ENCODE measurements around the gene RBFOX2.
"Not testable (repeated sequence)": the region's sequence is repeated elsewhere in the genome, so short reads cannot be mapped to it uniquely, and the experiment has no call there.

Gene RBFOX2, protein sequence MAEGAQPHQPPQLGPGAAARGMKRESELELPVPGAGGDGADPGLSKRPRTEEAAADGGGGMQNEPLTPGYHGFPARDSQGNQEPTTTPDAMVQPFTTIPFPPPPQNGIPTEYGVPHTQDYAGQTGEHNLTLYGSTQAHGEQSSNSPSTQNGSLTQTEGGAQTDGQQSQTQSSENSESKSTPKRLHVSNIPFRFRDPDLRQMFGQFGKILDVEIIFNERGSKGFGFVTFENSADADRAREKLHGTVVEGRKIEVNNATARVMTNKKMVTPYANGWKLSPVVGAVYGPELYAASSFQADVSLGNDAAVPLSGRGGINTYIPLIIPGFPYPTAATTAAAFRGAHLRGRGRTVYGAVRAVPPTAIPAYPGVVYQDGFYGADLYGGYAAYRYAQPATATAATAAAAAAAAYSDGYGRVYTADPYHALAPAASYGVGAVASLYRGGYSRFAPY

DNA sequence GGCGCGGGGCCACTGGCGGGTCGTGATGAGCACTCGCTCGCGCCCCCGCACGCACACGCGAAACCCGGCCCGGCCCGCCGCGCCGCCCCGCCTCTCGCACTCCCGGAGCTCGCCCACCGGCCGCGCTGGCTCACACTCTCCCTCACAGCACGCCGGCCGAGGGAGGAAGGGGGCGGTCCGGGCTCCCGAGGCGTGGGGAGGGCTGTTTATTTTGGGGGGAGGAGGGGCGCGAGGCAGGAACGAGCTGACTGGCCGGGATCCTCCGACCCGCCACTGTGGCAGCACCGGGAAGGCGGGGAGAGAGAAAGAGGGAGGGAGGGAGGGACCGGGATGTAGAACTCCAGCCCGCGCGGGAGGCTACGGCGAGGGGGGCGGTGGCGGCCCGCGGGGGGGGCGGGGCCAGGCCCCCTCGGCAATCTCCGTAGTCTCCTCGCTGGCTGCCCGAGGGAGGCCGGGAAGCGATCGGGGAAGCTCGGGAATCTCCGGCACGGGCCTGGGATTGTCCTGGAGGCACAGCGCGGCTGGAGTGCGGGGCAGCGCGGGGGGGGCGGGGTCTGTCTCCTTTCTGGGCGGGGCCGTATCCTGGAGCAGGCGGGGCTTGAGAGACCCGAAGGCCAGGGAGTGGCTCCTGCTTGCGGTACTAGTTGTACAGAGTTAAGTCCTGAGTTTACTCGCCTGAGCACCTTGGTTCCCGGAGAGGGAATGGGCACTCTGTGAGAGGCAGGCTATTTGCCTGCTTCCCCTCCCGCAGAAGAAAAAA is at the start of gene RBFOX2:
RBFOX2 (minus strand) TSS at position 179 of the 760 bp plus-strand sequence. CDS start 399 bp downstream, outside the sequence.
- DNase-seq (ENCODE audit: low spot score), result peak; percentile 99

DNA sequence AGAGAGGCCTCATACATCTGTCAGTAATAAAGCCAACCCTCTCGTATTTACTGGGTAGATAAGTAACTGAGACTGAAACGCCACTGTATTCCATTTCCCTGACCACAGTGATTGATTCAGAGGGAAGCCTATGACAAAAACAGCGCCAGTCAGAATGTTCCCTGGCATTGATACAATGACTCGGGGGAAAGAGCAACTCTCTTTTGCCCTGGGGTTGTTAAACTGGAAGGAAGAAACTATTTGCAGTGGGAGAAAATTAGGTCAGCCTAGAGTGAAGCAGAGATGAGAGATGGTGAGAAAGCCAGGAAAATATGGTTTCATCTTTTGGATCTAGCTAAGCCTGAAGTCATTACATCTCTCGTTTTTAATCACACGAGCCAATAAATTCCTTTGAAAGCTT is 48.6 kb upstream of the RBFOX2 start:
- no peak for DNase-seq (ENCODE audit: low spot score)

DNA sequence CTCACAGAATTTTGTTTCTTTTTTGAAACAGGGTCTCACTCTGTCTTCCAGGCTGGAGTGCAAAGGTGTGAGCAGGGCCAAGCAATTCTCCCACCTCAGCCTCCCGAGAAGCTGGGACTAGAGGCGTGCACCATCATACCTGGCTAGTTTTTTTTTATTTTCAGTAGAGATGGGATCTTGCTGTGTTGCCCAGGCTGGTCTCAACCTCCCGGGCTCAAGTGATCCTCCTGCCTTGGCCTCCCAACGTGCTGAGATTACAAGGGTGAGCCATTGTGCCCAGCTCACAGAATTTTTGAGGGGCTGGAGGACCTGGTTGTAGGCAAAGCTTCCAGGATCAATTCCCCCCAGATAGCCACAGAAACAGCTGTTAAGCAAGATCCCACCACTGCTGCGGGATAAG is 47.1 kb upstream of the RBFOX2 start:
- no peak for DNase-seq (ENCODE audit: low spot score)

DNA sequence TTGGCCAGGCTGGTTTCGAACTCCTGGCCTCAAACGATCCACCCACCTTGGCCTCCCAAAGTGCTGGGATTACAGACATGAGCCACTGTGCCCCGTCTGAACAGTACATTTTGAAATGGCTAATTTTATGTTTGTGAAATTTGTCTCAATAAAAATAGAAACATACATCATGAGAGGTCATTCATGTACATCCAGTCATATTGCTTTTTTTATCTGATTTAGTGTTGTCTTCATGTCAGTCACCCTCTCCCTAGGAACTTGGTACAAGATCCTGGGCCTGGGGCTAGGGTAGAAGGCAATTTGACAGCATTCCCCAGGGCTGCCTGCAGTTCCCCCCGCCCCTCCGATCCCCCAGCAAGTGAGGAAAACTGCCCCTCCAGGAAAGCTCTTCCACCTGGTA is 46.6 kb upstream of the RBFOX2 start:
- no peak for DNase-seq (ENCODE audit: low spot score)

DNA sequence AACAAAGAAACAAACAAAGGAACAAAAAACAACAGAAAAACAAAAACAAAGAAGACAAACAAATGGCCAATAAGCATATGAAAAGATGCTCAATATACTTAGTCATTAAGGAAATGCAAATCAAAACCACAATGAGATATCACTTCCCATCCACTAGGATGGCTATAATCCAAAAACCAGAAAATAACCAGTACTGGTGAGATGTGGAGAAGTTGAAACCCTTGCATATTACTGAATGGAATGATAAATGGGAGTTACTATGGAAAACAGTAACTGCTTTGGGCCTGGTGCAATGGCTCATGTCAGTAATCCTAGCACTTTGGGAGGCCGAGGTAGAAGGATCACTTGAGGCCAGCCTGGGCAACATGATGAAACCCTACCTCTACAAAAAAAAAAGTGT is 44.9 kb upstream of the RBFOX2 start:
- no peak for DNase-seq (ENCODE audit: low spot score)

DNA sequence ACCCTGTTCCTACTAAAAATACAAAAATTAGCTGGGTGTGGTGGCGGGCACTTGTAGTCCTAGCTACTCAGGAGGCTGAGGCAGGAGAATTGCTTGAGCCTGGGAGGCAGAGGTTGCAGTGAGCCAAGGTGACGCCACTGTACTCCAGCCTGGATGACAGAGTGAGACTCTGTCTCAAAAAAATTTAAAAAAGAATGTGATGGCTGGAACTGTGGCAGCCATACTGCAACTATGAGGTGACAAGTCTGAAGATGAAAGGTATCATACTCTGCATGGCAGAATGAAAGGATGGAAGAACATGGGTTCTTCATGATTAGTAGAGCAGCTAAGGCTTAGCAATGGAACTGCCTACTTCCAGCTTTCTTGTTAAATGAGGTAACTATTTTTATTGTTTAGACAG is 42.0 kb upstream of the RBFOX2 start:
- not testable (repeated sequence) for DNase-seq (ENCODE audit: low spot score)

DNA sequence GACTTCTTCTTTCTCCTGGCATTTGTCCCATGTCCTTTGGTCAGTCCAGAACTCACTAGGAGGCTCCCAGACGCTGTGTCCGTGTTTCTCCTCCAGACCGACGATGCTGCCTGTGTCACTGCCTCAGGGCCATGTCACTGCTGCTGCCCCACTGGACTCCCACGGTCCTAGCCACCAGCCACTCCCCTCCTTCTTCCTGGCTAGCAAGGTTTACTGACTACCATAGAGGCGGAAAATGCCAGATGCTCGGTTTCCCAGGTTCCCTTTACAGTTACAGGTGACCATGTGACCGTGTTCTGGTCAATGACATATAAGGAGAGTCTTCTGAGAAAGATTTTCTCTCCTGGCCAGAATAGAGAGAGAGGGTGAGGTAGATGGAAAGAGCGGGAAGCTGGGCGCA is 40.7 kb upstream of the RBFOX2 start:
- no peak for DNase-seq (ENCODE audit: low spot score)

DNA sequence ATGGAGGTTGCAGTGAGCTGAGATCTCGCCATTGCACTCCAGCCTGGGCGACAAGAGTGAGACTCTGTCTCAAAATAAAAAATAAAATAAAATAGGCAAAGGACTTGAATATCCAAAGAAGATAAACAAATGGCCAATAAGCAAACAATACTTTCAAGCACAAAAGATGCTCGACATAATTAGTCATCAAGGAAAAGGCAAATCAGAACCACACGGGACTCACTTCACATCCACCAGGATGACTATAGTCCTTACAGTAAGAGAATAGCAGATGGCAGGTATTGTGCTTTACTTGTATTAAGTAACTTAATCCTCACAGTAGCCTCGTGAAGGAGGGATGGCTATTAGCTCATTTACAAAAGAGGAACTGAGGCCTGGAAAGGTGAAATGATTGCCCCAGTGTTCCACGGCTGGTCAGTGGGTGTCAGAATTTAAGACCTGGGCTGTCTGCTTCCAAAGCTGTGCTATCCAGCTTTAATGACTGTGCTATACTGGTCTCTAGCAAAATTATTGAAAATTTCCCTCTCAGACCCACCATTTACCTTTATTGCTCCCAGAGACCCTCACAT is 40.2 kb upstream of the RBFOX2 start:
- no peak for DNase-seq (ENCODE audit: low spot score)

DNA sequence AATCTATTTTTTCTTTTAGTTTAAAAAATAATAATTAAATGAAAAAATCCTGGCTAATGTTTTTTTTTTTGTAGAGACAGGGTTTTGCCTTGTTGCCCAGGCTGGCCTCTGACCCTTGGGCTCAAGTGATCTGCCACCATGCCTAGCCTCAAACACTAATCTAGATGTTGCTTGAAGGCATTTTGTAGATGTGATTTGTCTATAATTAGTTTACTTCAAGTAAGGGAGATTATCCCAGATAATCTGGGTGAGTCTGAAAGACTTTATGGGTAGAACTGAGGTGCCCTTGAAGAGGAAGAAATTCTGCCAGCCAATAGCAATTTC is 38.6 kb upstream of the RBFOX2 start:
- no peak for DNase-seq (ENCODE audit: low spot score)

DNA sequence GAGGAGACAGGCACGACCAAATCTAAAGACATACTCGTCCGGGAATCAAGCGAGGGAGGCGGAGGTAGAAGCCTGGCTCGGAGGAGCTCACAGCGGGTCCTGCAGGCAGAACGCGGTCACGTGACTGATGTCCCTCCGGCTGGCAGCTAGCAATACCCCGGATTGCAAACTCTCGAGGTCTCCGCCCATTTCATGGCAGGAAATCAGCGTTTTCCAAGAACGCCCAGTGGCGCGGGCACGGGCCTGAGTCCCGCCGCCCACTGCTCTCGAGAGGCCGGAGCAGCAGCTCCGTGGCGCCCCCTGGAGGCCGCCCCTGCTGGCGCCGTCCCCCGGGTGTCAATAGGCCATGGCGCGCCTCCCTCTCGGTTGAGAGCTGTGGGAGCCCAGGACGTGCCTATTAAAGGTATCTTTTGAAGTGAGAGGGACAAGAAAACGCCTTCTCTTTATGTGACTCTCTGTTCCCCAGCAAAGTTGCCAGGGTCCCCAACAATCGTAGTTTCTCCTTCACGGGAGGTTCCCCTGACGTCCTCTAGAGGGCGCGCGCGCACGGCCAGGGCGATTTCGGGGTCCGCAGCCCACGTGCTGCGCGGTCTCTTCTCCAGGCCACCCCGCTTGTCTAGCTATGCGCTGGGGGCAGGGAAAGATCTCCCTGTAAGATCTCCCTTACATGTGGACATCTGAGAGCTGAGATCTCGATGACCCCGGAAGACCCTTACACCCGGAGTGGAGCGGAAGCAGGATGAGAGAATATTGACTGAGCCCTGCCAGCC is 37.3 kb upstream of the RBFOX2 start:
- peak; percentile 95 for DNase-seq (ENCODE audit: low spot score)

DNA sequence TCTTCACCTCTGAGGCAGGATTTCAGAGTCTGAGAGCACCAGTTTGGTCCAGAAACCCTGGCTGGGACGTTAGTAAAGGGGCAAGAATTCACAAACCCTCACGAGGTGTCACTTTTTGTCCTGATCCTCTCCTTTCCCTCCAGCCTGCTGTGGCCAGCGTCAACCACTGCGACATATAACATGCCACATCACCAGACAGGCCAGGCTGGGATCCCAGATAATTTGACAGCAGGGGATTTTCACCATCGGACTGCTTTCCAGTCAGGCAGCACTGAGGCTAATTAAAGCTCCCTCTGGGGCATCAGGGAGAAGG is 36.8 kb upstream of the RBFOX2 start:
- DNase-seq (ENCODE audit: low spot score), result no peak

DNA sequence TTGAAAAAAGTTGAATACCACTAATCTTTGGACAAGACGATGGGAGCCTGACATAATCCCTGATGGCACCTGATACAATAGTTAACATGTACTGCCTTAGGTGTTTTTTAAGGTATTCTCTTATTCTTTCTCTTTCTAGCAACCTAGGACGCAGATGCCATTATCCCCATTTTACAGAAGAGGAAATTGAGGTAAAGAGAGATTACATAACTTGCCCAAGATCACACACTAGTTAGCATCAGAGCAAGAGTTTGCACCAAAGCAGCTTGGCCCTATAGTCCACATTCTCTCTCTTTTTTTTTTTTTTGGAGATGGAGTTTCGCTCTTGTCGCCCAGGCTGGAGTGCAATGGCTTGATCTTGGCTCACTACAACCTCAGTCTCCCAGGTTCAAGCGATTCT is 35.7 kb upstream of the RBFOX2 start:
- no peak for DNase-seq (ENCODE audit: low spot score)

DNA sequence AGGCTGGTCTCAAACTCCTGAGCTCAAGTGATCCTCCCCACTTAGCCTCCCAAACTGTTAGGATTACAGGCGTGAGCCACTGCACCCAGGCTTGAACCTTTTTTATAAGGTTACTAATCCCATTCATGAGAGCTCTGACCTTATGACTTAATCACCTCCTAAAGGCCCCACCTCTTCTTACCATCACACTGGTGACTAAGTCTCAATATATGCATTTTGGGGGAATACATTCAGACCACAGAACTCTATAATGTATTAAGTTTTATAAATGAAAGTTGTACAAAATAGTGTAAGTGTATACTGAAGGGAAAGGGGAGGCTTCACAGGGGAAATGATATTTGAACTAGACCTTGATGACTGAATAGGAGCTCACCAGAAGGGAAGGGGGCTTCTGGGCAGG is 28.4 kb upstream of the RBFOX2 start:
- no peak for DNase-seq (ENCODE audit: low spot score)

DNA sequence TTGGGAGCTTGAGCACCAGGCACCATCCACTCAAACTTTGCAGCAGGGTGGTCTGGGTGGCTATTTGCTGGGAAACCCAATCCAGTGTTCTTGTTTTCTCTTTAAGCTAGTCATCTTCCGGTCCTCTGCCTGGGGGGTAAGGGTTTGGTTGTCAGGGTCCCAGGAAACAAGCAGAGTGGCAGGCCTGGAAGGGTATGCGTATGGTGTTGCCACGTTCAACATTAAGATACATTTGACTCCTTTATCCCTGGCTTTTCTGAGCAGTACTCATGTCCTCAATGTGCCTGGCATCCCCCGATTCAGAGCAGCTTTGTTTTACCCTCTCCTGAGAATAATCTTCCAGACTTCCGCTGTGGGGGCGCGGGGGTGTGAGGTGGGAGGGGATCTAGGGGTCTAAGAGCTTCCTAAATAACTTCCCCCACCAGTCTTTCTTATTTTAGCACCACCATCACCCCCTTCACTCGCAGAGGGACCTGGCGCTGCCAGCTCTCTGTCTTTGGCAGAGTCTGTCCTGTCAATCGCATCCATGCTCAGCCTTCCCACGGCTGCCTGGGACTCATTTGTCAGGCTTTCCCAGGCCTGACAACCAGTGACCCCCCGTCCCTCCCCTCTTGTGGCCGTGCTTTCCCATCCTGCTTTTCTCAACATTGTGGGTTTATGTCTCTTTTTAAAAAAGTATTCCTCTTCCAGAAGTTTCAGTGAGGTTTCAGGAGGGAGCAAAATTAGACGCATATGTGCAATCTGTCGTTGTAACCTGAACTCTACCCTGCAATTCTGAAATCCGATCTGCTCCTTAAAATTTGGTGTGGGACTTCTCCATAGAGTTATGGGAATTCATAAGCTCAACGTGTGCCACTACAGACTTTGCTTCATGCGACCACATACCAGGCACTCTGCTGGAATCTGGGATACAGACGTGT is 27.0 kb upstream of the RBFOX2 start:
- DNase-seq (ENCODE audit: low spot score), result no peak

DNA sequence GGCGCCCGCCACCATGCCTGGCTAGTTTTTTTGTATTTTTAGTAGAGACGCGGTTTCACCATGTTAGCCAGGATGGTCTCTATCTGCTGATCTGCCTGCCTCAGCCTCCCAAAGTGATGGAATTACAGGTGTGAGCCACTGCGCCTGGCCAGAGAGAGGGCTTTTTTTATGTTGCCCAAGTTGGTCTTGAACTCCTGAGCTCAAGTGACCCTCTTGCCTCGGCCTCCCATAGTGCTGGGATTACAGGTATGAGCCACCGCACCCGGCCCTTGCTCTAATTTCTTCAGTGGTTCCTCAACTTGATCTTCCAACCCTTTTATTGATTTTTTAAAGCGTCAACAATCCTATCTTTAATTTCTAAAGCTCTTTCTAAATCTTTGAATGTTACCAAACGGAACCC is 25.8 kb upstream of the RBFOX2 start:
- DNase-seq (ENCODE audit: low spot score), result not testable (repeated sequence)

DNA sequence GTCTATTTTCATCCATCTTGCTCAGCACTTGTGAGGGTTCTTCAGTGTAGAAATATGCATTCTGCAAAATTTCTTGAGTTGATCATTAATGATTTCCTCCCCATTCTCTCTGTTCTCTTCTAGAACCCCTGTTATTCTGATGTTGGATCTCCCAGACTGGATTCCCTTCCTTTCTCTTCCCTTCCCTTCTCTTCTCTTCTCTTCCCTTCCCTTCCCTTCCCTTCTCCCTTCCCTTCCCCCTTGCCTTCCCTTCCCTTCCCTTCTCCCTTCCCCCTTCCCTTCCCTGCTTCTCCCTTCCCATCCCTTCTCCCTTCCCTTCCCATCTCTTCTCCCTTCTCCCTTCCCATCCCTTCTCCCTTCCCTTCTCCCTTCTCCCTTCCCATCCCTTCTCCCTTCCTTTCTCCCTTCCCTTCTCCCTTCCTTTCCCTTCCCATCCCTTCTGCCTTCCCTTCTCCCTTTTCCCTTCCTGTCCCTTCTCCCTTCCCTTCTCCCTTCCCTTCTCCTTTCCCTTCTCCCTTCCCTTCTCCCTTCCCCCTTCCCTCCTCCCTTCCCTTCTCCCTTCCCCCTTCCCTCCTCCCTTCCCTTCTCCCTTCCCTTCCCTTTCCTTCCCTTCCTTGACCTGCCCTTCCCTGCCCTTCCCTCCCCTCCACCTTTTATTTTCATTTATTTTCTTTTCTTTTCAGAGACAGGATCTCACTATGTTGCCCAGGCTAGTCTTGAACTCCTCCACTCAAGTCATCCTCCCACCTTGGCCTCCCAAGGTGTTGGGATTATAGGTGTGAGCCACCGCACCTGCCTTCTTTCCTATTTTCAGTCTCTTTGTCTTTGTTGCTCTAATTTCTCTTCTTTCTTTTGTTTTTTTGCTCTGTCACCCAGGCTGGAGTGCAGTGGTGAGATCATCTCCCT is 24.9 kb upstream of the RBFOX2 start:
- DNase-seq (ENCODE audit: low spot score), result no peak

DNA sequence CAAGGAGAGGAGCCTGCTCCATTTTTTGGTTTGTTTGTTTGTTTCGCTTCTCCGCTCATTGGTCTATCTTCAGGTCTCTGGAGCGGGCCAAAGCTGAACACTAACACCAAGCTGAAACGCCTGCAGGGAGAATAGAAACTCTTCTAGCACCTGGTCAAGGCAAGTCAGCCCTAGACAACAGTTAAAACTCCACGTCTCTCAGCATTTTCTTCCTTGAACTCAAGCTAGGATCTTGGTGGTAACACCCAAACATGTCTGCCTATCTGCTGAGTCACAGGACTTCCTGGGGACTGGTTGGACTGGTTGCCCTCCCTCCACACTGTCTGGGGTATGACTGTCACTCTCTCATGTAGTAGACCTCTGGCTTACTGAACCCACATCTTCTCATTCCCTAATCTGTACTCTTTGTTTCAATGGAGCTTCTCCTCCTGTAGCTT is 23.9 kb upstream of the RBFOX2 start:
- no peak for DNase-seq (ENCODE audit: low spot score)

DNA sequence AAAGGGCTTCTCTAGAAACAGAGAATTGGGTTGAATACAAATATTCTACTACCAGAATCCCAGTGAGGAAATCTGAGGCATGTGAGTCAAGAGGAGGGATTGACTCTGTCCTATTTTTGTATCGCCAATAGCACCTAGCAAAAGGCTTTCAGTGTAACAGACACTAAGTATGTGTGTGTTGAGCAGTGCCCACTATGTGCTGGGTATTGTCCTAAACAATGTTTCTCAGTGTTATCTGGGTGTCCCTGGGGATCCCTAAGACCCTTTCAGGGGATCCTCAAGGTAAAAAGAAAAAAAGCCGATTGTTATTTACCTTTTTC is 21.0 kb upstream of the RBFOX2 start:
- no peak for DNase-seq (ENCODE audit: low spot score)

DNA sequence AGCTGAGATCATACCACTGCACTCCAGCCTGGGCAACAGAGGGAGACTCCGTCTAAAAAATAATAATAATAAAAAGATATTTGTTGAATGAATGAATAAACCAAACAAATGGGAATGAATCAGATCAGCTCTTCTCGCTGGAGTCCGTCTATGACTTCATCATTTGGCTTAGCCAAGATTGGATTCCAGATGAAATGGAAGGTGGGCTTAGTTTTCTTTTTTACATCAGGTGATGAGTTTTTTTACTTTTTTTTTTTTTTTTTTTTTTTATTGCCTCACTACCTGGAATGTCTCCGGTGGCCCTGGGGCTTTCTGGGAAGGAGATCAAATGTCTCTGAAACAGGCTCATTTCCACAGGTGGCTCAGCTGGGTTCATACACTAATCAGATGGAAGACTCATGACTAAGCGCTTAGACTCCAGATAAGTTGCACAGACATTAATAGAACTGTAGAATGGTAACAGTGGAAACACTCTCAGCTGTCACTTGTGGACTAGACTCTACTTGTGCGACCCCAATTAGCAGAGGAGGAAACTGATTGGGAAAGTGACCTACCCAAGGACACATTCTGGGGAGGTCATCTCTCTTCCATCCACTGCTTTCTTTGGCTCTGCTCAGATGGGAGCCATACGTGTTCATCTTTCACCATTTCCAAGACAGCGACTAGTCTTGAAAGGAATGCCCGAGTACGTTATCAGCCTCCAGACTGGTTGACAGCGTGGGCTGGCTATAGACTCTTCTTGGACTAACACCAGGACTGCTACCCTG is 20.5 kb upstream of the RBFOX2 start:
- DNase-seq (ENCODE audit: low spot score), result no peak

DNA sequence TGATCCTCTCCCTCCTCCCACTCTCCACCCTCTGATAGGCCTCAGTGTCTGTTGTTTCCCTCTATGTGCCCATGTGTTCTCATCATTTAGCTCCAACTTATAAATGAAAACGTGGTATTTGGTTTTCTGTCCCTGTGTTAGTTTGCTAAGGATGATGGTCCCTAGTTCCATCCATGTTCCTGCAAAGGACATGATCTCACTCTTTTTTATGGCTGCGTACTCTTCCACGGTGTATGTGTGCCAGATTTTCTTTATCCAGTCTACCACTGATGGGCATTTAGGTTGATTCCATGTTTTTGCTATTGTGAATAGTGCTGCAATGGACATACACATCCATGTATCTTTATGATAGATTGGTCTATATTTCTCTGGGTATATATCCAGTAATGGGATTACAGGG is 15.9 kb upstream of the RBFOX2 start:
- DNase-seq (ENCODE audit: low spot score), result not testable (repeated sequence)
